Bronchial epithelial cell (primary cell): ENCODE results near the gene TTC7B. TPM values are rescaled to one million over a fixed set of nuclear protein-coding genes. Genes with fewer than 3 reads are reported as not detected.

ENCODE experiments used
- DNase-seq: peaks from one replicate; pipeline ENCODE4 v3.0.0-alpha.2; 2010; ENCODE audit warnings: low read depth
- FAIRE-seq: peaks from 2 replicates; lab custom pipeline; 2011; peaks lifted over from hg19 to GRCh38; lab: Jason Lieb, UNC
- H3K27me3 ChIP-seq: 2 replicates; pipeline ENCODE4 v1.5.1; 2011; ENCODE audit warnings: low read length; ENCODE audit not compliant: control insufficient read depth, insufficient read depth
- H3K36me3 ChIP-seq: 2 replicates; pipeline ENCODE4 v1.5.1; 2011; ENCODE audit warnings: low read length; ENCODE audit not compliant: control insufficient read depth, insufficient read depth
- H3K4me3 ChIP-seq: 2 replicates; pipeline ENCODE4 v1.5.1; 2011; ENCODE audit warnings: mild to moderate bottlenecking, low read depth, low read length, control low read depth
- total RNA-seq: library from RNA; depleted of rRNA; stranded (reverse); fragments of >200 nt; gene quantifications from 2 replicates; pipeline ENCODE4 v1.2.1, GENCODE V29; 2014
- TF ChIP-seq, protein P1 (sequence below): IDR thresholded peaks from 2 replicates; pipeline ENCODE4 v1.5.1; 2011; ENCODE audit warnings: mild to moderate bottlenecking, moderate library complexity, low read length, control low read depth, inconsistent platforms; ENCODE audit not compliant: insufficient read depth, severe bottlenecking

The TTC7B gene
- total RNA-seq, 1 donor from 2014 or later, result 2.9 TPM

DNA sequence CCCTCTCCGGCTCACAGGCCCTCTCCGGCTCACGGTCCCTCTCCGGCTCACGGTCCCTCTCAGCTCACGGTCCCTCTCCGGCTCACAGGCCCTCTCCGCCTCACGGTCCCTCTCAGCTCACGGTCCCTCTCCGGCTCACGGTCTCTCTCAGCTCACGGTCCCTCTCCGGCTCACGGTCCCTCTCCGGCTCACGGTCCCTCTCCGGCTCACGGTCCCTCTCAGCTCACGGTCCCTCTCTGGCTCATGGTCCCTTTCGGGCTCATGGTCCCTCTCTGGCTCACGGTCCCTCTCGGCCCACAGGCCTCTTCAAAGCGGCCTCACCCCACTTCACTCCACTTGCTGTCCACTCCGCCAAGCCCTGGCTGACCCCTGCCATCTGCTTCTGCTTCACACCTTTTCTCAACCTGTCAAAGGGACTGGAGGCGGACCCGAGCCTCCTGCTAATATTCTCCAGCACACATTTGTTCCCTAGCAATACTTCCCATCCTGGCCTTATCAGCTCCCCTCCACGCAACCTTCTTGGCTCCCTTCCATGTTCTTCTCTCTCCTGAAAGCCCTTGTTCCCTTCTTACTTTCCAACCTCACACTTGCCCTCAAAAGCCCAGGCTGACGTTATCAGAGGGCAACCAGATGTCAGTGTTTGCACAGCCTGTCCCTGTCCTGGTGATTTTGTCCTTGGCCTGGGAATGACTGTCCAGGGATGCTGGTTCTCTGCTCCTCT, 242.7 kb downstream of the TTC7B start:
- no peak for DNase-seq
- Histone ChIP-seq H3K4me3 (no peak overlapping the region), H3K36me3 (no peaks in the 10 kb centered on the region), H3K27me3 (no peaks in the 10 kb centered on the region)
- TF ChIP-seq, protein P1, sequence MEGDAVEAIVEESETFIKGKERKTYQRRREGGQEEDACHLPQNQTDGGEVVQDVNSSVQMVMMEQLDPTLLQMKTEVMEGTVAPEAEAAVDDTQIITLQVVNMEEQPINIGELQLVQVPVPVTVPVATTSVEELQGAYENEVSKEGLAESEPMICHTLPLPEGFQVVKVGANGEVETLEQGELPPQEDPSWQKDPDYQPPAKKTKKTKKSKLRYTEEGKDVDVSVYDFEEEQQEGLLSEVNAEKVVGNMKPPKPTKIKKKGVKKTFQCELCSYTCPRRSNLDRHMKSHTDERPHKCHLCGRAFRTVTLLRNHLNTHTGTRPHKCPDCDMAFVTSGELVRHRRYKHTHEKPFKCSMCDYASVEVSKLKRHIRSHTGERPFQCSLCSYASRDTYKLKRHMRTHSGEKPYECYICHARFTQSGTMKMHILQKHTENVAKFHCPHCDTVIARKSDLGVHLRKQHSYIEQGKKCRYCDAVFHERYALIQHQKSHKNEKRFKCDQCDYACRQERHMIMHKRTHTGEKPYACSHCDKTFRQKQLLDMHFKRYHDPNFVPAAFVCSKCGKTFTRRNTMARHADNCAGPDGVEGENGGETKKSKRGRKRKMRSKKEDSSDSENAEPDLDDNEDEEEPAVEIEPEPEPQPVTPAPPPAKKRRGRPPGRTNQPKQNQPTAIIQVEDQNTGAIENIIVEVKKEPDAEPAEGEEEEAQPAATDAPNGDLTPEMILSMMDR, result no peak
- no peak for FAIRE-seq

DNA sequence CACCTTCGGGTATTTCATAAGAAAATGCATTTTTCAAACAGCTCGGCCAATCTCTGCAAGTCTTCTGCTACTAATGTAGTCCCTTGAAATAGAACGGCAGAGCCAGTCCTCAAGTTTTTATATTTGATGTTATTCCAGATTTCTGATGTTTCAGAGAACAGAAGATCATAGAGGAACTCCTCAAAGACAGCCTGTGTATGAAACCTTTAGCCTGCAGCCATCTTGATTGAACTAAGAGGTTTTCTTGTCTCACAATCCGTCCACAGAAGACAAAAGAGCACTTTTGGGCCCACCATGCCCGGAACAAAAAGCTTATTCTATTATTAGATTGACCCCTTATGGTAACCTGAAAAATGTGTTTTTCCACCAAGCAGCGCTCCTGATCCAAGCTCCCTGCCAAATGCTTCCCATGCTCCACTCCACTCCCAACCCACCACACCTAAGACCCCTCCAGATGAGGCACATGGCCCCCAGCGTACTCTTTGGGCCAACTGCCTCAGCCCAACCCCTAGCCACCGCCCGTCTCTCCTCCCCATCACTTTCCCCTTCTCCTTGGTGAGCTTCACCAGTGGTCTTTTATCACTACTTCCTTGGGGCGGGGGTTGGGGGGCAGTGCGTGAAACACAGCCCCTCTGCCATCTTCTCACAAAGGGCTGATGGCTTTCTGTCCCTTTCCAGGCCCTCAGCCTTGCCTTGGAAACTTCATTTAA, 243.6 kb downstream of the TTC7B start:
- TF ChIP-seq, protein P1, result no peak
- no peaks in the 10 kb centered on the region for H3K36me3 ChIP-seq
- DNase-seq (no peak), FAIRE-seq (no peak)
- no peak overlapping the region for H3K4me3 ChIP-seq
- H3K27me3 ChIP-seq, result no peaks in the 10 kb centered on the region

DNA sequence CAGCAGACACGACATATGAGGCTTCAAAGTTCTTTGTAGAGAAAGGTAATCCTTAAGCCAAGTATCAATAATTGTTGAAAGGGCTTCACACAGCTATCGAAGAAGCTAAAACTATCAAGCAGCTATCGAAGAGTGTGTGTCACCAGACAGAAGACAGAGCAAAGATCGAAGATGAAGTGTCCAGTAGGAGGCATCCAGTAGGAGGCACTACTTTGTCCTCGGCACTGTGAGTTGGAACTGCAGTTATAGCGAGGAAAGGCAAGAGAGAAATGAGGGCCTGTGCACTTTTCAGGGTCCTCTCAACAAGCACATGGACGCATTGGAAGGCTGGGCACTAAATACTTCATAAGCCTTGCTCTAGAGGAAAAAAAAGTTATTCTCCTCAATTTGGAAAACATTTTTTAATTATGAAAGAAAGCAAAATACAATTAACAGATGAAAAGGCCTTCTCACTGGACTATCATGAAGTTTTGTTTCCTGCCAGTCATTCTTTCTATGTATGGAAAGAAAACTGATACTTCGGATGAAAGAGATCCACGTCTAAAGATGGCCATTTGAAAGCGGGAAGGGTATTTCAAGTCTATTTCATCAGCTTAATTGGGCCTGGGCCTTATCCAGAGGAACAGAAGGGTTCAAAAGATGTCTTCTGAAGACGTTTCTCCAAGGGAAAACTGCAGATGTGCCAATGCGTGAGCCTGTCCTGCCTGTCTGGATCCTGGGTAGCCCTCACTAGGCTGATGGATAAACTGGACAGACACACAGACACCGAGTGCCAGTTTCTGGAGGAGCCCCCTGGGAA, 244.9 kb downstream of the TTC7B start:
- Histone ChIP-seq H3K27me3 (no peaks in the 10 kb centered on the region), H3K4me3 (no peak overlapping the region)
- no peak for FAIRE-seq

DNA sequence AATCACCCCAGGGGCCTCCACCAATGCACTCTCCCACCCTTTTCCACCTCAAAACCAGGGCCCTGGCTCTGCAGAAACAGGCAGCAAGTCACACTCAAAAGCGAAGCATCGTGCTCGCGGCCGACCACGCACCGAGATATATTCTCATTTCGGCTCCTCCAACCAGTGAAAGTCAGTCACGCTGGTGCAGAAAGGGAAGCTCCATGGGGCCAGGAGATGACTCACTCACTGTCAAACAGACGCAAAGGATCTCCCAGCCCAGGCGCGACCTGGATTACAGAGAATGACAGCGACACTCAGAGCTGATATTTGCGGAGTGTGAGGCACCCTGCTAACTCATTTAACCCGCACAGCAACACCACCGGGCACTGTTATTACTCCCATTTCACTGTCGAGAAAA, 245.8 kb downstream of the TTC7B start:
- no peak for FAIRE-seq

More for the DNA sequence above, 244.9 kb downstream of the TTC7B start:
- no peaks in the 10 kb centered on the region for H3K36me3 ChIP-seq
- no peak for DNase-seq
- TF ChIP-seq, protein P1, result no peak

DNA sequence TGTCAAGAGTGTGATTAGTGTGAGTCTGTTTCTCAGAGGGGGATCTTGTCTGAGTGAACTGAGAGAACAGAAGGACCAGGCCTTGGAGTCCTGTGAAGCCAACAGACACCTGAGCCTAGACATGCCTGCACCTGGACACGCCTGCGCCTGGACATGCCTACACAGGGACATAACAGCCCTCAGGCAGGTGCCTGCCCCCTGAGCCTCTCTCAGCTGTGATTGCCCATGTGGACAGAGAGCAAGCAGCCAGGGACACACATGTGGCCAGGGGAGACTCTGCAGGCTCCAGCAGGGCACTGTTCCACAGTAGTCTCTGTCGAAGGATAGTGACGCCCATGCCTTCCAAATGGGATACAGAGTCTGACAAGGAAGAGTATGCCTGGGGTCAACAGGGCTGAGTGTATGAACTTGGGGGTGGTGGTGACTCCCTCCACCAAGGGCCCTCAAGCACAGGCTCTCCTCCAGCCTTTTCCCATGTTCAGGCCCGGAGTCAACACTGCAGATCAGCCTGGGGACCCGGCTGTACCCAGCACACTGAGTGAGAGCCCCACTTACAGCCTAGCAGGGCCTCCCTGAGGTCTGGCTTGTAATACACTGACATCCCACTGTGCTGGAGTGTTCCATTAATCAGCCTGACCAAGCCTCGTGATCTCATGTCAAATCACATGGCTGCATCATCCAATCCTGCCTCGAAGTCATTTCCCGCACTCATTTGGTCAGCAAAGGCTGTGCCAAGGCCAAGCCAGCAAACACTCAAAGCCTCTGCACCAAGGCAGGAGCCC, 246.4 kb downstream of the TTC7B start:
- TF ChIP-seq, protein P1, result no peak
- H3K36me3 ChIP-seq, result no peaks in the 10 kb centered on the region
- no peaks in the 10 kb centered on the region for H3K27me3 ChIP-seq
- H3K4me3 ChIP-seq, result no peak overlapping the region
- FAIRE-seq (no peak), DNase-seq (peak; percentile 76)

More for the DNA sequence above, 245.8 kb downstream of the TTC7B start:
- Histone ChIP-seq H3K36me3 (no peaks in the 10 kb centered on the region), H3K27me3 (no peaks in the 10 kb centered on the region), H3K4me3 (no peak overlapping the region)
- DNase-seq, result no peak
- TF ChIP-seq, protein P1, result no peak
